LNCaP clone FGC (cell line): ENCODE measurements around the gene MALL.

ENCODE experiments used
- DNase-seq: peaks from one replicate; pipeline ENCODE4 v3.0.0-alpha.2; 2011; ENCODE audit warnings: low read depth
- H3K4me3 ChIP-seq: 2 replicates; pipeline ENCODE4 v1.5.1; 2011; ENCODE audit warnings: mild to moderate bottlenecking, low read depth, low read length, control low read depth
- TF ChIP-seq, protein P1 (sequence below): IDR thresholded peaks from 2 replicates; pipeline ENCODE4 v1.5.1; 2012; ENCODE audit warnings: mild to moderate bottlenecking; ENCODE audit not compliant: control insufficient read depth, insufficient read depth; ENCODE audit errors: extremely low read depth

The MALL gene

DNA sequence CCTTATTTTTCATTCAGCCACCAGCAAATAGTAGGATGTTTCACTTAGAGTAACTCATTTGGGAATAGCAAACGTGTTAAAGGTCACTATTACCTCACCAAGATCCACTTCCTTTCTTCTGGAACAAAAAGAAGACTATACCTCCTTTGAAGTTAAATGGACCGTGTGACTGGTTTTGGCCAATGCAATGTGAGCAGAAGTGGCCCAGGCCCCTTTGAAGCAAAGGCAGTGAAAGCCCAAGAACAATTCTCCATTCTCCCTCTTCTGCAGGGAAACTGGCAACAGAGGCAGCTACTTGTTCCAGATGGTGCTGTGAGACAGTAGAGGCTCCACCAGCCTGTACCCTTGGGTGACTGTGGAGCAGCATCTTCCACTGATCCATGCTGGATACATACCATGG, 11.3 kb upstream of the MALL start:
- TF ChIP-seq, protein P1, sequence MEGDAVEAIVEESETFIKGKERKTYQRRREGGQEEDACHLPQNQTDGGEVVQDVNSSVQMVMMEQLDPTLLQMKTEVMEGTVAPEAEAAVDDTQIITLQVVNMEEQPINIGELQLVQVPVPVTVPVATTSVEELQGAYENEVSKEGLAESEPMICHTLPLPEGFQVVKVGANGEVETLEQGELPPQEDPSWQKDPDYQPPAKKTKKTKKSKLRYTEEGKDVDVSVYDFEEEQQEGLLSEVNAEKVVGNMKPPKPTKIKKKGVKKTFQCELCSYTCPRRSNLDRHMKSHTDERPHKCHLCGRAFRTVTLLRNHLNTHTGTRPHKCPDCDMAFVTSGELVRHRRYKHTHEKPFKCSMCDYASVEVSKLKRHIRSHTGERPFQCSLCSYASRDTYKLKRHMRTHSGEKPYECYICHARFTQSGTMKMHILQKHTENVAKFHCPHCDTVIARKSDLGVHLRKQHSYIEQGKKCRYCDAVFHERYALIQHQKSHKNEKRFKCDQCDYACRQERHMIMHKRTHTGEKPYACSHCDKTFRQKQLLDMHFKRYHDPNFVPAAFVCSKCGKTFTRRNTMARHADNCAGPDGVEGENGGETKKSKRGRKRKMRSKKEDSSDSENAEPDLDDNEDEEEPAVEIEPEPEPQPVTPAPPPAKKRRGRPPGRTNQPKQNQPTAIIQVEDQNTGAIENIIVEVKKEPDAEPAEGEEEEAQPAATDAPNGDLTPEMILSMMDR: no peak
- no peak for DNase-seq
- H3K4me3 ChIP-seq: no peak overlapping the region

DNA sequence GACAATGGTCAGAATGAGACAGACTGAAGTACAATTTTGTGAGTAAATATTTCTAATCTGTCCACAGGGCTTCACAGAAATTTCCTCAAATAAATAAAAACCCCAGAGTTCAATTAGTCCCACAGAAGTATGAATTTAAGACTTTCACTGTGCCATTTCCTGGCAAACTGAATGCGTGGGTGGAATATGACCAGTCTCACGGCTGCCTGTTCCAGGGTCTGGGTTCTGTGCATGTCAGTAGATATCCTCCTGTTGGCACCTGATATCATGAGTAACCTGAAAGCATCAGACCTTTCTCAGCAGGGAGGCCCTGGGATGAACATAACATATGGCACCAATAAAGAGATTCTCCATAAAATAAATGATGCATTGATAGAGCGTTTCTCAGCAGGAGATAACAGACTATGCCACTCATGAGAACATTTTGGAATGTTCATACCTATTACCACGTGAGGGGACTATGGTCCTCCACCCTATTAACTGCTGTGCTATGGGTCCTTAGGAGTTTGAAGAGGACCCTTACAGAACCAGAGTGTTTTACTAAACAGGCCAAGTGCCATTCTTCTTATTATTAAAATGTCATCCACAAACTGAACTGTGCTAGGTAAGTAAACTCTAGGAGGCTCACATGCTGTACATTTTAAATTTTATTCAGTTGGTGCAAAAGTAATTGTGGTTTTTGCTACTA, 10.6 kb upstream of the MALL start:
- H3K4me3 ChIP-seq: no peak overlapping the region
- no peak for DNase-seq
- TF ChIP-seq, protein P1: no peak

DNA sequence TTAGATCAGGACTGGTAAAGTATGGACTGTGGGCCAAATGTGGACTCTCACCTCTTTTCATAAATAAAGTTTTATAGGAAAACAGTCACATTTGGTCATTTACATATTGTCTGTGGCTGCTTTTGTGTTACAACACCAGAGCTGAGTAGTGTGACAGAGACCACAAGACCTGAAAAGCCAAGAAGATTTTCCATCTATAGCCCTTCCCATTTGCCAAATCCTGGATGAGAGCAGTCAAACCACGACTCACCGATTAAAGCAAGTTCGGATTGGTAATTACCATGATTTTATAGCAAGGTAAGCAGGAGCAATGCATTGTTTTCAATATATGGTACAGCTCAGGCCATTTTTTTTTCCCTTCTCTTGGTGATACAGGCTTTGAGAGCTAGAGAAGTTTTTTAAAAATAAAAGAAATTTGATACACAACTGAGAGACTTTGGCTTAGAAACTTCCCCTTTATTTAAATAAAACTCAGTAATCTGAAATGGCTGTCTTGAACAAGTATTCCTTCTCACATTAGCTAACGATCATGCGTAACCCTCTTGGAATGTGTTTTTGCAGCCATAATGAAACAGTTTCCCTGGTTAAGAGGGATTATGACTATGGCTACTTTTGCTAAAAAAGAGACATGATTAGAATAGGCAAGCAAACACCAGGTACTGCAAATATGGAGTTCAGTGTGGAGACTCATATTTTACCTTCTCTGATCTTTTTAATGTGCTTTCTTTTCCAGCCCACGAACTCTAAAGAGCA, 9.5 kb upstream of the MALL start:
- TF ChIP-seq, protein P1: no peak
- no peak for DNase-seq
- H3K4me3 ChIP-seq: no peak overlapping the region

DNA sequence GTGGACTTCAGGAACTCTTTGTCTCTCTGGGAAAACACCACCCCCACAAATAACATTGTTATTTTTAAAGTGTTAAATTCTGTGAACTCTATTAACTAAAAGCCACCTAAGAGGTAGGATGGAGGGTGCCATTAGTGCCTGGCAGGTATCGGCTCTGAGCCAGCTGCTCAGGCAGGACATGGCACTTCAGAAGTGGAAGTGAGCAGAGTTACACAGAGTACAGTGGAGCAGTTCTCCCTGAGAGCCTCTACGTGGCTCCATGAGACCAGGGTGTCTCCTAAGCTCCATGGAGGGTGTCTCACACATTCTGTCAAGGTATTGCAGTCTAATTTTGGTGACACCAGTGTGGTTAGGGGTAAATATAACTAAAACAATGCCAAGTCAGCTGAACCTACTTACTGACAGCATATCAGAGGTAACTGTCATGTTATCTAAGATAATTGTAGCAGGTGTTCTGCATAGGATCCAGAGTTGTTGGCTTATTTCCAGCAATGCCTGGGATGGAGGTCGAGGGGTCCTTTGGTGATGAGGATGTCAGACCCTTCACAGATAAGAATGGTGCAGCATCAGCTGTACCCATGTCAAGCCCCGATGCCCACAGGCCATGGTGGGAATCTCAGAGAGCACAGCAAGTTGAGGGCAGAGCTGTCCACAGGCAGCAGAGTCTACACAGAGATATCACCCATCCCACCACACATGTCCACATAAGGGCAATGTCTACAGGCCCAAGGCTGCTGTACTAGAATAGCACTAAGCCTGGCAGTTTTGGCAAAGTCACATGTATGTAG, 8.6 kb upstream of the MALL start:
- DNase-seq: no peak
- TF ChIP-seq, protein P1: no peak
- H3K4me3 ChIP-seq: no peak overlapping the region

DNA sequence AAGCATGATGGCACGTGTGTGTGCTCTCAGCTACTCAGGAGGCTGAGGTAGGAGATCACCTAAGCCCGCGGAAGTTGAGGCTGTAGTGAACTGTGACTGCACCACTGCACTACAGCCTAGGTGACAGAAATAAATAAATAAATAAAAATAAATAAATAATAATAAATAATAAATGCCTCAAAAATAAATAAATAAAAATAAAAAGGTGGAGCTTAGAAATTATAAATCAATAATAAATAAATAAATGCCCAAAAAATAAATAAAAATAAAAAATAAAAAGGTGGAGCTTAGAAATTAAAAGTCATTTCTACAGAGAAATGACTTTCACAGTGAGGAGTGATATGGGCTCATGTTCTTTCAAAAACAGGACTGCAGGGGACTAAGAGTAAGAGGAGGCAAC, 6.0 kb upstream of the MALL start:
- no peak for DNase-seq
- TF ChIP-seq, protein P1: no peak
- H3K4me3 ChIP-seq: no peak overlapping the region

DNA sequence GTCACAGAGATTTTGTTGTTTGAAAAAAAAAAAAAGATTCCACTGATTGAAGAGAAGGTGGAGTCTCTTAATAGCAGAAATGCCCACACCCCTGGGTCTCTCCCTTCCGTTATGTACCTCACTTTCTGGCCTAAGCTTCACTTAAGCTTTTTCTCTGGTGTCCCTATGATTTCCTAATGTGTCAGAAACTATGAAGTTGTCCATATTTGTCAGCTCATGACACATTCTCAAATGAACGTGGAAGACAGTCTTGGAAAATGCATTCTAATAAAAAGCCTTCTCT, 5.4 kb upstream of the MALL start:
- H3K4me3 ChIP-seq: no peak overlapping the region
- DNase-seq: no peak
- TF ChIP-seq, protein P1: no peak
